Fibroblast of skin of right biceps (primary cell): Measurements from ENCODE around the gene SPTB.

Experiments used
- DNase-seq: peaks from one replicate; pipeline ENCODE4 v3.0.0-alpha.2; 2013

SPTB gene

DNA sequence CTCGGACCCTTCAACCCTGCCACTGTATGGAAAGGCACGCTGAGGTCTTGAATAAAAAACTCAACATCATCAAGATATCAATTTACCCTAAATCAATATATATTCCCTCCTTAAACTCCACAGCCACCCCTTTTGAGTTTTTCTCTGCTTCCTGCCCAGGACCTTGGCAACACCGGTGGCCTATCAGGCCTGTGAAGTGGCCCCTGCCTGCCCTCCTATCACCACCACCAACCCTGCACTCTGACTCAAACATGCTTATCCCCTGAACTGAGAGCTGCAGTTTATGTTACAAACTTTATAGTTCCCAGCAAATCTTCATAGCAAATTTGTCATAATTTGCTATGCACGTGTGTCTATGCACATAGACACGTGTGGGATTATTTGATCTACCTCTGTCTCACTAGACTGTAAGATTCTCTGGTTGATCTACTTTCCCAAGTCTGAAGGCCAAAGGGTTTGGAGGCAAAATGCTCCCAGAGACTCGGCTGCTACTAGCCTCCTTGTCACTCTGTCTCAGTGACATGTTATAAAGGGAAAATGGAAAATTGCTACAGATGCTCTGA lies 63.4 kb downstream of the SPTB start:
- no peak for DNase-seq

GRCh38 chr14:64815257-64815656 lies 64.5 kb downstream of the SPTB start:
- no peak for DNase-seq

DNA sequence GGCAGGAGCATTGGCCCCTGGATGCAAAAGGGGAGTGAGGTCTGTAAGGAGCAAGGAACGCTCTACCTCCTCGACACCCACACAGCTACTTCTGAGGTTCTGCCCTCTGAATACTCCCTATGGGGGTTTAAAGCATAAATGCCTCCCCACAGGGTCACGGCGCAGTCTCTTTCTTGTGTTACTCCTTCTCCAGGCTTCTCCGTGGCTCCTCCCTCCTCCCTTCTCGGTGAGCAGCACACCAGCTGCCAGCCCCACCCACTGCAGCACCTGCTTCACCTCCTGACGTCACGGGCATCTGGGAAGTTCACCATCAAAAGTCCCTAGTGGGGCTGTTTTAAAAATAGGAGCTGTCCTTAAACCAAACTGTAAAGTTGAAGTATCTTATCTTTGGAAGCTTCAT lies 67.3 kb downstream of the SPTB start:
- DNase-seq: no peak

DNA sequence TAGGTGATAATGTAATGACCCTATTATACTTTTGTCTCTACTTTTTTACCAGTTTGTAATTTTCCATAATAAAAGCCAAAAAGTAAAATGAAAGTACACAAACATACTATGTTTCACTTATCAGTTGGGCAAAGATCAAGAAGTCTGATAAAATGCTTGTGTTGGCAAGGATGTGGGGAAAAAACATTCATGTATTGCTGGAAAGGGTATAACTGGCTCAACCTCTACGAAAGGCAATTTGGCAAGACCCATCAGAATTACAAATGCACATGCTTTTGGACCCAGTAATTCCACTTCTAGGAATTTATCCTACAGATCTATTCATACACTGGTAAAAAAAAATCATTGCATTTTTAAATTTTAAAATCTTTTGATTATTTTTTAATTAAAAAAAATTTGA lies 68.0 kb downstream of the SPTB start:
- peak; percentile 10 for DNase-seq

DNA sequence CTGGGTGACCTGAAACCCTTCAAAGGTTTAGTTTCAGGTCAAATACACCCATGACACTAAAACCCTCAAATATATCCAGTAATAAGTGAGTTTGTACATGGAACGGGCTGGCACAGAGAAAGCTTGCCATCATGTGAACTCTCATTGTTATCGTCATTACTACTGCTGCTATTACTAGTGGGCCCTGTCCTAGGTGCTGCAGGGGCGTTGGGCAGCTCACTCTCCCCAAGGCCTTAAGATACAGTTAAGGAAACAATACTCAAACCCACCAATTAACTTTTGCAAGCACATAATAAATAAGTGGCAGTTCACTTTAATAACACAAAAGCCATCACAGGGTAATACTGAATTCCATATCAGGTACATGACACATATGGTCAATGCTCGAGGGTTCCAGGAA lies 71.3 kb downstream of the SPTB start:
- DNase-seq: no peak

DNA sequence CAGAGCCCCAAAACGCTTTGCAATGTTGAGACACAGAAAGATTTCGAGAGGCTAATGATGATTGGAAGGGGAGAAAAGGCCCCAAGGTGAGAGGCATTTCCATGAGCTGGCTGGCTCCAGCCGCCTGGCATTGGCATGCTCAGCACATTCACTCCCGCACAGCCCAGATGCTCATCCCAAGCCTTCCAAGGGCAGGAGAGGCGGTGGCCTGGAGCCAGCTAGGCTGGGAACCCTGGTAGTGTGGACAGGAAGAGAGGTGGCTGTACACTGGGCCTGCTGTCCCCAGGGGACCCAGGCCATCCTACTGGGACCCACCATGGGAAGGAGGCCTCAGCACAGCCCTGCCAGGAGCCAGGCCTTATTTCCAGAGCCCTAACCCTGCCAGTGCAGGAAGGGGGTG lies 72.2 kb downstream of the SPTB start:
- DNase-seq: peak; percentile 17

DNA sequence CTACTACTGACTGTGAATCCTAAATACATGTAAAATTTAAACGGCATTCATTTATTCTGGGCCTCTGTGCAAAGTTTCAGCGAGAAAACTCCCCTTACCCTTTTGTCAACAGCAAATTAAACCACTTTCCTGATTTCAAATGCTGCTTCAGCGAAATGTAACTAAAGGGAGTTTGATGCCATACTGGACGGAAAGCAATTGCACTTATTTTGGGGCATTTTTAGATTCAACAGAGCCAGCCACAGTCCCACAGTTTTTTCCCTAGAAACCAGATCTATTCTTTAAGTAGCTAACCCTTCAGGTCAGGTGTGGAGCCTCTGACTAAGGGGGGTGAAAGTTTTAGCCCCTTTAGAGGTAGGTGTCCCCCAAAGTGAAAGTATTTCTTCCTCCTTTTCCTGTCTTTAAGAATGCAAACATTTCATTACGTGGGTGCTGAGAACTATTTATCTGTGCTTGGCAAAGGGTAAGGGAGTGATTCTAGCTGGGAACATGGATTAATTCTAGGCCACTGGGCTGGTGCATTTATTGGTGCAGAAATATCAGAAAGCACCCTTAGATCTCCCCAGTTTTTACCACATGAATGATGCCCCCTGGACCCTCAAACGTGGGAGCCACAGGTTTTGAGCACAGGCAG lies 72.7 kb downstream of the SPTB start:
- peak; percentile 24 for DNase-seq

DNA sequence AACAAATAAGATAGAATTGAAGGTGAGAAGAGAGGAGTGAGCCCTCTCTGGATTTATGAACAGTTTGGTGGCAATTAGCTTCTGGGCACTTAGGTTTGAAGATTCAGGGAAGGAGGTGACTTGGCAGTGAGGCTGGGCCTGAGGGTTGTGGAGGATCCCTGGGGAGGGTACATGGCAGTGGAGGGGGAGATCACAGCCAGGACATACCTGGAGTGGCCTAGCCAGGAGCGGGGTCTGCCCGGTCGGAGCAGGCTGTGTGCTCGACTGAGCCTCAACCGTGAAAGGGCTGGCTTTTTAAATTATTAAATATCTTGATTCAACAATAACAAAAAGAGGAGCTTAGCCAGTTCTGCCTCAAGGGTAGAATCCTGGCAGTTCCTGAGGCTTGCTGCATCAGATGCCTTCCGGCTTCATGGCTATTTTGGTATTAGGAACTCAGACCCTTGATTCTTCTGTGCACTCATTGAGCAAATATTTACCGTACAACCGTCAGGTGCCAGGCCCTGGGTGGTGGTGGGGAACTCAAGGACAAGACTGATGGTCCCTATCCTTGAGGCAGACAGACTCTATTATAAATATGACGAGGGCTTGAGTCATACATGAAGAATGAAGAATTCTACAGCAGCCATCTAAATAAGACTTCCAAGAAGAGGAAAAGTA lies 73.4 kb downstream of the SPTB start:
- peak; percentile 98 for DNase-seq

DNA sequence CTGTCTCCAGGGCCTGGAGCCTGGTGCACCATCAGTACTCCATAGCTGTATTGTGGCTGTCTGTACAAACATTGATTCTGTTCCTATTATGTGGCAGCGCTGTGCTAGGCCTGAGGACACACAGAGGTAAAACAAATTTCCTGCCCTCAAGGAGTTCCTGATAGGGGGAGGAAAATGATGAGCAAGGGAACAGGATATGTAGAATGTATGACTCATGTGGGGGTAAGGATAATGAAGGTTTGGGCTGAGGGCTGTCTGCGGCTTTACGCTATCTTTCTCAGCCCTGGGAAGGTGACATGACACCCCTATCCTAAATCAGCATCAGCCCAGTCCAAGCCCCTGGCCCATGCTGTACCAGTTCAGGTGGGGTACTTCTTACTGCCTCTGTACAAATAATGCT lies 74.1 kb downstream of the SPTB start:
- peak; percentile 88 for DNase-seq

- no peak for DNase-seq
Observed at GRCh38 chr14:64804754-64805260, 74.9 kb downstream of the SPTB start.

- DNase-seq: peak; percentile 43
Observed at GRCh38 chr14:64801800-64802199, 77.9 kb downstream of the SPTB start.

GRCh38 chr14:64801046-64801445 lies 78.7 kb downstream of the SPTB start:
- no peak for DNase-seq

DNA sequence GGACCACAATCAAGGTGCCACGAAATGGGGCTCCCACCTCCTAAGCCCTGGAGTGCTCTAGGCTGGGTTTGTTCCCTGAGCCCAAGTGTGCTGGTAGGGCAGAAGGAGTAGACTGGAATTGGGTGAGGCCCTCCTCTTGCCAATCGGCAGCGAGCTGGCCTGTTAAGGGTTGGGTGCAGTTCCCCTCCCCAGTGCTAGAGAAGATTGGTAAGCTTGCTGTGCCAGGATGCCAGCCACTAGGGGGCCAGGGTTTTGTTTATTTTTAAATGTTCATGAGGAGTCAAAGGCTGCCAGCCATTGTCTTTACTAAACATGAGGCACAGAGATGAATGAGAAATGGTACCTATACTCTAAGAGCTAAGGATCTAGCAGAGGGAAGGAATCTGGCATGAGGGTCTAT lies 79.7 kb downstream of the SPTB start:
- DNase-seq: peak; percentile 47

- DNase-seq: no peak
Observed at GRCh38 chr14:64799555-64799954, 80.2 kb downstream of the SPTB start.

GRCh38 chr14:64796369-64796768 lies 83.3 kb downstream of the SPTB start:
- no peak for DNase-seq

- no peak for DNase-seq
Observed at GRCh38 chr14:64795921-64796320, 83.8 kb downstream of the SPTB start.

DNA sequence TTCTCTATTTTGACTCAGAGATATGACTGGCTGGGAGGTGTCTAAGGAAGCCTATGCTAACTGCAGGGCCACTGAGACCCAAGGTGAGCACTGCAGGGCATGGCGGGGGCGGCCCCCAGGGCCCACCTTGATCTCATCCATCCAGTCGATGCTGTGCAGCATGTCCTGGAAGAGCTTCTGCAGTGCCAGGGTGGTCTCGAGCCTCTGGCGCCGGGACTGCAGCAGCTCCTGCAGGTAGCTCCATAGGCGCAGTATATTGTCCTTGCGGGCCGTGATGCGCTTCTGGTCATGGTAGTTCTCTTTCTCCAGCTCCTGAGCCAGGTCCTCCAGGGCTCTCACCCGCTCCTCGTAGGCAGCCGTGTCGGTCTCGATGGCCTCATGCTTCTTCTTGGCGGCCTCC lies 84.5 kb downstream of the SPTB start:
- no peak for DNase-seq

GRCh38 chr14:64792871-64793560 lies 86.7 kb downstream of the SPTB start:
- no peak for DNase-seq

DNA sequence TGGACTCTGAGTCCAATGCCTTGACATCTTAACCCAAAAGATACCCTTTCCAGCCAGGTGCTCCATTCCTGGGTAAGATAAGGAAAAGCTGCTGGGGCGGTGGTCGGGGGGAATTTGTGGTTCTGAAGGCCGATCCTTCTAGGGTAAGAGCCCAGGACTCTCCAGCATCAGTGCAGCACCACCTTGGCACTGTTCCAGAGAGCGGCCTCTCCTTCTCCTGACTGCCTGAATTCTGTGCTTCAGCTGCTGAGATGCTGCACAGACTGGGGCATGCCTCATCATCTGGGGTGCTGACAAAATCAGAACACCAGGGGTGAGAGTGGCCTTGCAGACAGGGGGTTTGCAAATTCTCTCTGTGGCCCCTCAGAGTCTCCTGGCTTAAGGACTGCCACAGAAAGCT lies 87.5 kb downstream of the SPTB start:
- no peak for DNase-seq

- DNase-seq: no peak
Observed at GRCh38 chr14:64790478-64790877, 89.2 kb downstream of the SPTB start.

- DNase-seq: no peak
Observed at GRCh38 chr14:64789696-64790095, 90.0 kb downstream of the SPTB start.

DNA sequence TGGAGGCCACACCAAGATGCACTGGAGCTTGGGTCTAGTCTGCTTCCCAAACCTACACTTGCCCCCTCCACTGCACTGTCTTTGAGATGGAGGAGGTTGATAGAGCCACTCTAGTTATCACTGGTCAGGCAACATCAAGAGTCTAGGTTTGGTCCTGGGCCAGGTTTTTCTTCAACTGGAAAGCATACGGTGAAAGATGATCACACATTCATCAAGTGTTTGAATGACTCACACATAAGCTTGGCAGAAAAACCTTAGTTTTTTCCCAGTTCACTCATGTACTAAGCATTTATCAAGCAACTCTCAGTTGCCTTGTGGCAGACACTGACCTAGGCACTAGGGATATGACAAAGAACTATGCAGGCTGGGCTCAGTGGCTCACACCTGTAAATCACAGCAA lies 91.0 kb downstream of the SPTB start:
- peak; percentile 96 for DNase-seq

DNA sequence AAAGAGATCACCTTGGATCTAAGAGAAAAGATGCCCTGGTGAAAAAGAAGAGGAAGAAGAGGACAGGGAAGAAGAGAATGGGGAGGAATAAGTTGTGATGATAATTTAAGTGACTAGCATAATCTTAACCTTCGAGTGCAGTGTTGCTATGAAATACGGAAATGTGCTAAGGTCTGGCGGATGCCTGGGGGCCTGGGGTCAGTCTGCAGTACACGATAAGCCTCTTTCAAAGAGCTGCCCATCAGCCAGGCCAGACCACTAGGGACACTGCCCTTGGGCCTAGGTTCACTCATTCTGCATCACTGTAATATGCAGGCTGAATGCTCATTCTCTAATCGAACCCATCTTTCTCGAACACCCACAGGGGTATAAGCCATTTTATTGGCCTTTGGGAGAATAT lies 92.1 kb downstream of the SPTB start:
- DNase-seq: no peak
